Left ventricle myocardium superior (tissue), 1 donor: Measurements from ENCODE around the gene PBLD. TPM values are rescaled to one million over a fixed set of nuclear protein-coding genes. Genes with fewer than 3 reads are reported as not detected.

Source experiments
- ATAC-seq: fragments of 200-7000 bp; cut with Tn5 transposase; one replicate; pipeline ENCODE4 v1.9.1; 2020; ENCODE audit warnings: mild to moderate bottlenecking, moderate library complexity
- DNase-seq: peaks from one replicate; pipeline ENCODE4 v3.0.0-alpha.2; 2020
- intact Hi-C: fragments of 100-400 bp; cut with micrococcal nuclease; formaldehyde crosslinking; loops from one replicate; pipeline ENCODE4 v1.11.0; 2022
- long read RNA-seq: library from polyadenylated mRNA; unstranded; transcript quantifications from one replicate; pipeline ENCODE4 v2.0.0, GENCODE V29; 2021
- total RNA-seq: library from RNA; stranded (reverse); fragmentation: NEBNext Ultra II Directional; extraction: Animal tissue kit (Norgen Biotek cat#: 25700); gene quantifications from one replicate; pipeline ENCODE4 v1.2.1, GENCODE V29; 2021
- donor health status: DM: no; HTN: yes; CAD: no; lungs with severe emphysema.

Gene PBLD
- total RNA-seq, result 4.6 TPM
- long read RNA-seq, partial matches to known transcripts, result 1 of 10 reads
- long read RNA-seq, other reads (novel, unspliced or antisense), result 2 of 10 reads

DNA sequence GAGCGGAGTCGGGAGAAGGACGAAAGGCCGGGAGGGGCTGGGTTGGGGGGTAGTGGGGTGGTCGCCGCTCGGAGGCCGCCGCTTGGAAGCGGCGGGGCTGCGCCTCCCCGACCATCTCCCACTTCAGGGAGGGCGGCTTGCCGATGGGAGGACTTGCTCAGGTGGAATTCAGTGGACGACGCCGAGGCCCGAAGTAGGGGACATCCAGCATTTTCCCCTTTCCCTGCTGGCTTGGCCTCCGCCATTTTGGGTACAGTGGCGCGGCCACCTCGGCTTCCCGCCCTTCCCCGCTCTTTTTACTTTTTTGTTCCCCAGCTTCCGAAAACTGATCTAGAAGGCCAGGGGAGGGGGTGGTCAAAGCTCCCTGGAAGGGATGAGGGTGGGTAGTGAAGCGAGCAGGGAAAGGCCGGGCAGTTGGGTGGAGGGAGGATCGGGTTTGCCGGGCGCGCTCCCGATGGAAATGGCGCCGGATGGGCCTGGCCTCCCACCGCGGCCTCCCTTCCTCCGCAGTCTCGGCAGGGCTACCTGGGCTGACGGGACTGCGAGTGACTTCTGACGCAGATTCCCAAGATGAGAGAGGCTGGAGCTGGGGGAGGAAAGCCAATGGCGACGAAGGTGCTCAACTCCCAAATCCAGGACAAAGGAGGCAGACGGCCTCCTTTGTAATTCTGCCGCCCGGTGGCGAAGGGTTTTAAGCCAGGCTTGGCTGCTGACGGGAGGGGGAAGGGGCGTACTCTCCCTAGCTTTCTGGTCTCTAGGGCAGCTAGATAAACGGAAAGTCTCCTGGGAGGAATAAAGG, at the start of gene PBLD:
TSS of gene PBLD (minus strand) at position 670 of the 799 bp plus-strand sequence. CDS start 26,084 bp downstream, outside the sequence.
- intact Hi-C loops, result no loop called here
- ATAC-seq (peak; percentile 51), DNase-seq (peak; percentile 75)

DNA sequence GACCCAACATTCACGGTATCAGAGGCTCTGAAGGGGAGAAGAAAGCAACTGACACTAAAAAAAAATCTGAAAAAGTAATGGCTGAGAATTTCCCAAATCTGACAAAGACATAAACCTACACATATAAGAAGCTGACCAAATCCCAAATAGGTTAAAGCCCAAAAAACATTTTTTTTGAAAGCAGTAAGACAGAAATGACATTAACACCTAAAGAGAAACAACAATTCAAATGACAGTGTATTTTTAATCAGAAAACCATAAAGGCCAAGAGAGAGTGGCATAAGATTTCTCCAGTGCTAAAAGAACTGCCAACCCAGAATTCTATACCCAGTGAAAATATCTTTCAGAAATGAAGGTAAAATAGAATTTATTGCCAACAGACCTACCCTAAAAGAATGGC, 38.9 kb upstream of the PBLD start:
- intact Hi-C loops, result no loop called here
- DNase-seq, result no peak
- no peak for ATAC-seq

DNA sequence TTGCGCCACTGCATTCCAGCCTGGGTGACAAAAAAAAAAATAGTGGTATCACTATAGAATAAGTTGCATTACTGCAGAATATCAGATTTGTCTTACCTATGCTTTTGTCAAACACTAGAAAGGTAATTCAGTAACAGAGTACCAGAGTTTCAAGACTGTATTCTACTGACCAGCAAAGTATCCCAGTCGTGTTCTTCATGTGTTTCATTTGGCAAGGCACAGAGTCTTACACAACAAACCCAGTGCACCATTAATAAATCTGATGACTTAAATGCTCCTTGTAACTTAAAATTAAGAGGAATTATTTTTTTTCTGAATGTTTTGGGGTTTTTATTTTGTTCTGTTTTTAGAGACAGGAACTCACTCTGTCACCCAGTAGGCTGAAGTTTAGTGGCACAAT, 34.4 kb upstream of the PBLD start:
- no peak for ATAC-seq
- intact Hi-C loops, result no loop called here
- no peak for DNase-seq

DNA sequence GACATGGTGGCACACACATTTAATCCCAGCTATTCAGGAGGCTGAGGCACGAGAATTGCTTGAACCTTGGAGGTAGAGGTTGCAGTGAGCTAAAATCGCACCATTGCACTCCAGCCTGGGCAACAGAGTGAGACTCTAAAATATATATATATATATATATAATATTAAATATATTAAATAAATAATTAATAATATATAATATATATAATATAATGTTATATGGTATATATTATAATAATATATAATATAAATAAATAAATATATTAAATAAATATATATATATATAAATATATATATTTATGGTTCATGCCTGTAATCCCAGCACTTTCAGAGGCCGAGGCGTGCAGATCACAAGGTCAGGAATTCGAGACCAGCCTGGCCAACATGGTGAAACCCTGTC, 33.9 kb upstream of the PBLD start:
- intact Hi-C loops, result no loop called here

DNA sequence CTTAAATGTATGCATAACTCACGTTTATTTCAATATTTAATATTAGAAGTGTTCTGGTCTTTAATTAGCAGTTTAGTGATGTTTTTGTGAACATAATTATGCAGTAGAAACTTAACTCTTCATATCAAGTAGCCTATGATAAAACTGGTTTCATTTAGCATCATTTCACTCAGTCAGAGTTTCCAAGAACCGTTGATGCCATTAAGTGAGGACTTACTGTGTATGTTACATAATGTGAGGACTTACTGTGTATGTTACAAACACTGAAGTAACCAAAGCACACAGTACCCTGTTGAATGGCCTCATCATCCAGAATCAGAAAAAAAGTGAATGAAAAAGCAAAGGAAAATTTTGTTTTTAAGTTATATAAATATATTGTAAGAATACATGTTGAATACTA, 32.9 kb upstream of the PBLD start:
- ATAC-seq (no peak), DNase-seq (no peak)
- intact Hi-C loops, result no loop called here

More for the DNA sequence above, 33.9 kb upstream of the PBLD start:
- DNase-seq (no peak), ATAC-seq (no peak)

DNA sequence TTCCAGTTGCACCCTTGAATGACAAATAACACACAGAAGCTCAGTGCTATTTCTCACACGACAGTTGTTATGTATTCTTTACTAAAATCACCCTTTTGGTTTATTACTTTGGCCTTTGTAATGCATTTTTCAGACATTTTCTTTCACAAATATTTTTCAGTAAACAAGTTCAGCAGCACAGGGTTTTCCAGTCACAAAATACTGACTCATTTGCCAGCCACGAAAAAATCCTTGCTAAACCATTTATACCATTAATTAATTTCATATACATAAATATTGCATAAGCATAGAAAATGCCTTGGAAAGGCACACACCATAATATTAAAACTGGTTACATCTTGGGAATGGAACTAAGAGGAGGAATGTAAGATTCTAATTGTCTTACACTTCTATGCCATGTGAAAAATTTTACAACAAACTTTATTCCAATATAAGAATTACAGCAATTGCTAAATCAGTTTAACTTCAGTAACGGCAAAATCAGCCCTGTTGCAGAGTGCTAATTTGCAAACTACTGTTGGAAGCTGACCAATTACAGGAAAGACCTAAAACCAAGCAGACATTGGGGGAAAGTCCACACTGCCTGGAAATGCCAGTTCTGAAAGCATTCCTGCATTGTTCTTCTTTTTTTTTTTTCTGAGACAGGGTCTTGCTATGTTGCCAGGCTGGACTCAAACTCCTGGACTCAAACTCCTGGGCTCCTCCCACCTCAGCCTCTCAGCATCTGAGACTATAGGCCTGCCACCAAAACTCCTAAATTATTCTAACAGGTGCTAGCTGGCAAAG, 31.6 kb upstream of the PBLD start:
- no peak for ATAC-seq
- intact Hi-C loops, result no loop called here

DNA sequence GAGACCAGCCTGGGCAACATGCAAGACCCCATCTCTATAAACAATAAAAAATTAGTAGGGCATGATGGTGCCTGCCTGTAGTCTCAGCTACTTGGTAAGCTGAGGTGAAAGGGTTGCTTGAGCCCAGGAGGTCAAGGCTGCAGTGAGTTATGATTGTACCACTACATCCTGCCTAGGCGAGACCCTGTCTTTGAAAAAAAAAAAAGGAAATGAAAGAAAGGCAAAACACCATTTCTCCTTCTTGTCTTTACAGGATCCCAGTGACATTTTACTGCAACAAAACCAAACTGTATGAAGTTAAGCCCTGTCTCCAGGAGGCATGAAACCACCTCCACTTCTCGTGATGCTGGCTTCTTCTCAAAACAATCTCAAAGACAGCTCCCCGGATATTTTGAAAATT, 29.9 kb upstream of the PBLD start:
- no peak for DNase-seq
- no peak for ATAC-seq
- intact Hi-C loops, result no loop called here

More for the DNA sequence above, 31.6 kb upstream of the PBLD start:
- DNase-seq, result no peak

DNA sequence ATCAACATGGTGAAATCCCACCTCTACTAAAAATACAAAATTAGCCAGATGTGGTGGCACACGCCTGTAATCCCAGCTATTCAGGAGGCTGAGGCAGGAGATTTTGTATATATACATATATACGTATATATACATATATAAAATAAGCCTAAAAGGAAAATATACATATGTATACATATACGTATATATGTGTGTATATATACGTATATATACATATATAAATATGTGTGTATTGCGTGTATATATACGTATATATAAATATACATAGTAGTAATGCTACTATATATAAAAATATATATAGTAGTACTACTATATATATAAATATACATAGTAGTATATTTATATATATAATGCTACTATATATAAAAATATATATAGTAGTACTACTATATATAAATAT, 26.5 kb upstream of the PBLD start:
- intact Hi-C loops, result no loop called here

DNA sequence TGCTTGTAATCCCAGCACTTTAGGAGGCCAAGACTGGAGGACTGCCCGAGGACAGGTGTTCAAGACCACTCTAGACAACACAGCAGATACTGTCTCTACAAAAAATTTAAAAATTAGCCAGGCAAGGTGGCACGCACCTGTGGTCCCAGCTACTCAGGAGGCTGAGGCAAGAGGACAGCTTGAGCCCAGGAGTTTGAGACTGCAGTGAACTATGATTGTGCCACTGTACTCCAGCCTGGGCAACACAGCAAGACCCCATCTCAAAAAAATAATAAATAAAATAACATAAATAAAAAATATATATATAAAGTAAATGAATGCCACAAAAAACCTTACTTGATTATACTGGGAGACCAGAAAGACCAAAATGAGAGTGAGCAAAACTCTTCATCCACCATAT, 20.8 kb upstream of the PBLD start:
- intact Hi-C loops, result no loop called here

More for the DNA sequence above, 26.5 kb upstream of the PBLD start:
- ATAC-seq, result no peak
- DNase-seq, result no peak

DNA sequence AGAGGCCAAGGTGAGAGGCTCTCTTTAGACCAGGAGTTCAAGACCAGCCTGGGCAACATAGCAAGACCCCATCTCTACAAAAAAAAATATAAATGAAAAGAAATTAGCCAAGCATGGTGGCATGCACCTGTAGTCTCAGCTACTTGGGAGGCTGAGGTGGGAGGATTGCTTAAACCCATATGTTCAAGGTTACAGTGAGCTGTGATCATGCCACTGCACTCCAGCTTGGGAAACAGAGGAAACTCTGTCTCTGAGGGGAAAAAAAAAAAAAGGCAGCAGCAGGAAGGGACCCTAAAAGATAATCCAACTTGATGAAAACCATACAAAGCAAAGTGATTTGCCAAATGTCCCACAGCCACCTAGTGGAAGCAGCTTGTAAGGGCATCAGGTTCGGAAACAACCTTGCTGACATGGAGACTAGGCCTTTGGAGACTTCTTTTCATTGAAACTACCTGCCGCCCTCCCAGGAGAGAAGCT, 15.6 kb upstream of the PBLD start:
- intact Hi-C loops, result no loop called here
- DNase-seq (no peak), ATAC-seq (peak; percentile 29)

More for the DNA sequence above, 20.8 kb upstream of the PBLD start:
- ATAC-seq (no peak), DNase-seq (no peak)

DNA sequence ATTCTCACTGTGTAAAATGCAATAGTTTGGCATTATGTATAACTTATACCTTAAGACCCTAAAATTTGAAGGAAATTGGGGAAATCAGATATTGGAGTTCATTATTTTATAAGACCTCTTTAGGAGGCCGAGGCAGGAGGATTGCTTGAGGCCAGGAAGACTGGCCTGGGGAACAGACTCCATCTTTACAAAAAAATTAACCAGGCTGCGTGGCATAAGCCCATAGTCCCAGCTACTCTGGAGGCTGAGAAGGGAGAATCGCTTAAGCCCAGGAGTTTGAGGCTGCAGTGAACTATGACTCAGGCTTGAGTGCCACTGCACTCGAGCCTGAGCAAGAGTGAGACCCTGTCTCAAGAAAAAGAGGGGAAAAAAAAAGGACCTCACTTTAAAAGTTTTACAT, 14.0 kb upstream of the PBLD start:
- intact Hi-C loops, result no loop called here
- DNase-seq (no peak), ATAC-seq (no peak)

DNA sequence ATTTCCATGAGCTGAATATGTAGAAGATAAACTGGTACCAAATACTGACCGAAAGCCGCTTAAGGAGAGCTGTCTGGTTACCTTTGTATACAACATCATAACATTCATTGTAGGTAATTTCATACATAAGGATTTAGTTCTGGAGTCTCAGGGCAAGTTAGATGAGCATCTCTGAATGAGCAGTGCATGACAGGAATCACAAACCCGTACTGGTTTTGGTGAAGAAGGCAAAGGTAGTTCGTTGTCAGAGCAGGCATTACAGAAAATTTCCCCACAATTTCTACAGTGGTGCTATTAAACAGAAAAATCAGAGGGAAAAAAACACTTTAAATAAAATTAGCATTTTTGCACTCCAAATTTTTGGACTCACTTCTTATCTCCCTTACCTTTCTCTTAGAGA, 12.9 kb upstream of the PBLD start:
- DNase-seq, result no peak
- intact Hi-C loops, result no loop called here

DNA sequence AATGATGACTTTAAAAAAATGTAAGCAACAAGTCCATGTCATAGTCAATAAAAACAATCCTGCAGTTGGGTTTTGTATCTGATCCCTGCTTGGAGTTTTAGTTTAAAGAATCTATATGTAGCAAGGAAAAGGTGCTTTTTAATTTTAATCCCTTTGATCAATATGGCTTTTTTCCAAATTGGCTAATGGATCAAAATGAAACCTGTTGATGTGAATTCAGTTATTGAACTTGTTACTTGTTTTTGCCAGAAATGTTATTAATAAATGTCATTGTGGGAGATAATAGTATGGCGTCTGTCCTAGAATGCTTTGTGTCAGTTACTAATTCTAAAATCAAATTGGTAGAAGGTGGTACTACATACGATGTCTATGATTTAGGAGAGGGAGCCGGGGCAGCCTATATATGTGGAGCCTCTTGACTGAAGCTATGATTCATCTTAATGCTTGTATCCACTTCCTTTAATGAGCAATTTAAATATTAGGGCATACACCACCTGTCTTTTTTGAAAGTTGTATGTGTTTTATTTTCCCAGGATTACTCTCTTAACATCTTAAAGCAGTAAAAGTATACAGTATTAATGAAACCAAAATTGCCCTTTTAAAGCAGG, 10.3 kb upstream of the PBLD start:
- DNase-seq (no peak), ATAC-seq (no peak)
- intact Hi-C loops, result no loop called here

More for the DNA sequence above, 12.9 kb upstream of the PBLD start:
- ATAC-seq, result no peak

DNA sequence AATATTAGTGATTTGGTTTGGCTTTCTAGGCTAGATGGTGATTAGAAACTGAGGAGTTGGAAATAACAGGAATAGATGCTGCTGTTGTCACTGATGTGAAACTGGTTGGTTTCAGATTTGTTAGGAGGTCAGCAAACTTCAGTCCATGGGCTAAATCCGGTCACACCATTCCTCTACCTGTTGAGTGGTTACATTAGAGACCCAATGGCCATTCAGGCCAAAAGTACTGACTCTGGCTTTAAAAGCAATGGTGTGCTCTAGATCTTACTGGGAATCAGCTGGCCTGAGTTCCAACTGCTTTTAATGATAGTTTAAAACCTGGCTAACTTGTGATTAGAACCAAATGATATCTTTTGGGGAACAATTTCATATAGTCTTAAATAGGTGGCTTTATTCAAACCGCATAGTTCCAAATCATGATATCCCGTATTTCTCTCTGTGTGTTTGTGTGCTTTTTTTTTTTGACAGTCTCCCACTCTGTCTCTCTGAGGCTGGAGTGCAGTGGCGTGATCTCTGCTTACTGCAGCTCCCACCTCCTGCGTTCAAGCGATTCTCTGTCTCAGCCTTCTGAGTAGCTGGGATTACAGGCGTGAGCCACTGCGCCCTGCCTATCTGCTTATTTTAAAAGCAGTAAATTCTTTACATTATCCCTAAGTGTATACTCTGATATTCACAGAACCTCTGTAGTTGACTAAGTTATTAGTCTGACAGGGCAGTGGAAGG, 7.8 kb upstream of the PBLD start:
- ATAC-seq, result no peak
- no peak for DNase-seq
- intact Hi-C loops, result no loop called here

DNA sequence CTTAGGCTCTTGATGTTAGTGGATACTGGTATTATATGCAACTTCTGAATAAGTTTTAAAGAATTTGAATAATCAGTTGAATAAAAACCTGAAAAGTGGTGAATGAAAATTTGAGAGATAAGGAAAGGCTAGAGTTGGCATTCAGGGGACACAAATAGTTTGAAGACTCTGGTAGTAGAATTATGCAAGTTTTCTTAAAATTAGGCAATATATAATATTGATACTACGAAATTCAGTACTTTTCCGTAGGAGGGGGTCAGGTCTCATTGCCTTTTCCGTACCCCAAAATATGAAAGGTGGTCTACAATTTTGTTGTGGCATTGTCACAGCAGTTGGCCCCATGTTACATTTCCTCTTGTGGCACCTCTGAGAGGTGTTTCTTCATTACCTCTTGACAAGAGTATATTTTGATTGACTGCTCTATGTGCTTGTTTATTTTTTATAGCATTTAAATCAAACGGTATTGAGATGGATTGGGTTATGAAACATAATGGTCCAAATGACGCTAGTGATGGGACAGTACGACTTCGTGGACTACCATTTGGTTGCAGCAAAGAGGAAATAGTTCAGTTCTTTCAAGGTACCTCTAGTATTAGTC, 4.1 kb upstream of the PBLD start:
- intact Hi-C loops, result no loop called here
- no peak for DNase-seq
- ATAC-seq, result no peak

DNA sequence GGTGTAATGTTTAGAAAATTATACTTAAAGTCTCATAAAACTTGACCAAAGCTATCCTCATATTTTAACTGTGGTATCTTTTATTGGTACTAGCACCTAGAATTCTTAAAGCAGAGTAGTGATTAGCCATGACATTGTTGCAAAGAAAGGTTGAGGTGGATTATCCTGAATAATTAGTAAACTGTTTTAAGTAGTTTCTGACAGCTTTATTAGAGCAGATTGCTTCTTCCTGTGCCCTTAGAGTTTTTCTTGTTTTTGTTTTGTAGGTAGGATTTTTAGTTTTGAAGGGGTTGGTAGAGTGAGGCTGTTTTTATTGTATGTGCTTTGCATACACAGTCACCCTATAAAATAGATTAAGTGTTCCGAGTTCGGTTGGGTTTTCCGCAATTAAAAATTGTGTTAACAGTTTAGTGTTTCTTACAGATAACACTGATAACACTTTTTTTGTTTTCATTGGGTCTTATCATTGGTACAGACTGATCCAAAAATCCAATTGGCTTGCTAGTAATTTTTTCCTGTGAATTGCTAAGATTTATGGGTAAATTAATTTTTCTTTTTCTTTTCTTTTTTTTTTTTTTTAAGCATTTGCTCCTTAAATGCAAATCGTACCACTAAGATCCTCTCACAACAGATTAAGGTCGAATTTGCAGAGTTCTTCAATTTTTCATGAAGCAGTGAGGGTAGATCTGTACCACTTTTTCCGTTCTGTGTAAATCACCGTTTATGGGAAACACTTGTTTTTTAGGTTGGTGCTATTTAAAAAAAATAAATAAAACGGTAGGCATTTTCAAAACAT, 2.1 kb upstream of the PBLD start:
- intact Hi-C loops, result no loop called here

DNA sequence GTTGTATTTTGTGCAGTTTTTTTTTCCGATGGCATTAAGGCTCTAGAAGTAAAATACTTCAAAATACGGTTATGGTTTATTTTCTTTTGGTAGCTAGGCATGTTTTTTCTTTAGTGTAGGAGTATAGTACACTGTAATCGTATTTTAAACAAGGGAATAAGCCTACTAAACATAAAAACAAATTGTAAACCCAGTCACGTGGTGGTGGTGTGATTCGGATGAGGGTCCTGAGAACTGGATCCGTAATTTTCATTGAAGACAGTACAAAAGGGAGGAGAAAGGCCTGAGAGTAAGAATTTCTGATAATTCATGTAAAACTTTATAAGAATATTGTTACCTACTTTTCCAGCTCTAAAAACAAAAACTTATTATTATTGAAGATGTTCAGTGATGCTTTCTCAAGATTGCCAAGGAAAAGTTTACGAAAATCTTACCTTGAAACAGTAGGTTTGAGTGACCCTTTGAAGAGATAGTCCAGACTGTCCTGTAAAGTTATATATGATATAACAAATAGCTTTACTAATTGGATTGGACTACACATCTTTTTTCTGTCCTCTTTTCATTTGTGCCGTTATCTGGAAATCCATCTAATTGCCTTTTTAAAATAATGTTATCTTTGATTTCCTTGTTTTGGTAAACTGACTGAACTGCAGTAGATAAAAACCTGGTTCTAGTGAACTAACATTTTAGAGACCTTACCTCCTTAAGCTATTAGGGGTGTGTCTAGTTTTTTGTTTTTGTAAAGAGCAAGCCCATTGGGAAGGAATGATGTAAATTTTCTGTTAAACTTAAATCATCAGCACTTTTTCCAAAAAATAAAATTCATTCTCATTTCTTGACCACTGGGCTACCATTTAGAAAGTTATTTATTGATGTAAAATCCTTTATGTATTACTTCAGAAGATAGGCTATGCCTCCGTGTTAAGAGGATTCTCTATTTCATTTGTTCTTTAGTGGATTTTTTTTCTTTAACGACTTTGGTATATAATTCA, 1.0 kb upstream of the PBLD start:
- intact Hi-C loops, result no loop called here
- DNase-seq (no peak), ATAC-seq (no peak)

More for the DNA sequence above, 2.1 kb upstream of the PBLD start:
- ATAC-seq, result no peak
- DNase-seq, result no peak
